Measurements from ENCODE around the gene GABRB2. TPM values are rescaled to one million over a fixed set of nuclear protein-coding genes. Genes with fewer than 3 reads are reported as not detected.
"Not testable (repeated sequence)": the region's sequence is repeated elsewhere in the genome, so short reads cannot be mapped to it uniquely, and the experiment has no call there.

Gene GABRB2
- total RNA-seq, 2 experiments from 2014 or later, result not detected

DNA sequence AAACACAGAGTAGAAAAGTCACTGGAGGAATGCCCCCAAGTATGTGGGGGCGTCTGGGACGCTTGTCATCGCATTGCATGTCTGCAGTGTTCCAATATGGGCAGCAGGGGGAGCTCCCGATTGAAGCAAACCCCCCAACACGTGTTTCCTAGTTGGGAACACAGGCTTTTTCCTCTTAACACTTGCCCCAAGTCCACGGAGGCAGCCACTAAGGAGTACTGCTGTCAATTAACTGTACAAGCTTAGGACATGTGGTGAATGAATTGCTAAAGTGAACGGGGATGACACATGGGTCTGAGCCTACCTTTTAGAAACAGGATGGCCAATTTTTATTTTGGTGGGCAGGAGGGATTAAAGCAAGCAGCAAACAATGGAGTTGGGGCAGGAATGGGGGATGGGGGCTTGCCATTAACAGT, 2.2 kb downstream of the GABRB2 start:
- Mint-ChIP-seq H3K36me3 (ENCODE audit: low read depth) (no peaks in the 10 kb centered on the region), H3K4me1 (ENCODE audit: low read depth) (peaks cover 13% of the 10 kb centered on the region), H3K4me3 (no peak overlapping the region), H3K27me3 (ENCODE audit: low read depth) (peaks cover 42% of the 10 kb centered on the region), H3K27ac (no peak overlapping the region), H3K9me3 (ENCODE audit: insufficient read depth) (no peaks in the 10 kb centered on the region)
- POLR2A ChIA-PET, result no interaction called here
- CTCF ChIA-PET, result interaction anchor here (0.8 to 2.3 kb wide), 4 partner anchors 13 to 1864 kb away, joined by 3 to 10 read pairs (median 4); no protein-coding TSS in a partner anchor
- peak; percentile 52 for ATAC-seq
- peak; percentile 43 for DNase-seq

DNA sequence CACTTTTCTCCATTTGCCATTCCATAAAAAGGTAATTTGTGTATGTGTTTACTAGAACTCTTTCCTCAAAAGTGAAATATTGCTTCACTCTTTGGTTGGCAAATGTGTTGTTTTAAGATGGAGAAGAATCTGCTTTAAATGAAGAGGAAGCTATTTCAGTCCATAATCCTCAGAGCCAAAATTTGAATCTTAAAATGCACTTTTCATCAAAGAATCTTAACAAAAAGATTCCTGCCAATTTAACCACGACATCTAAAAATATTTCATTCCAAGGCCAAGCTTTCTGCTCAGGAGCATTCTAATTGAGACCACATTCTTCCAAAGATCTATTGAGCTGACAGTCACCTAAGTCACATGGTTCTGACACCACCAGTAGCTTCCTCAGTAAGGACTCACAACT, 7.5 kb downstream of the GABRB2 start:
- ATAC-seq (no peak), DNase-seq (no peak)
- no peaks in the 10 kb centered on the region for H3K9me3 Mint-ChIP-seq (ENCODE audit: insufficient read depth)
- POLR2A ChIA-PET, result no interaction called here
- H3K4me3 Mint-ChIP-seq, result no peak overlapping the region
- no peak overlapping the region for H3K27ac Mint-ChIP-seq
- H3K27me3 Mint-ChIP-seq (ENCODE audit: low read depth), result no peaks in the 10 kb centered on the region
- H3K4me1 Mint-ChIP-seq (ENCODE audit: low read depth), result no peaks in the 10 kb centered on the region
- CTCF ChIA-PET, result no interaction called here
- H3K36me3 Mint-ChIP-seq (ENCODE audit: low read depth), result no peaks in the 10 kb centered on the region

DNA sequence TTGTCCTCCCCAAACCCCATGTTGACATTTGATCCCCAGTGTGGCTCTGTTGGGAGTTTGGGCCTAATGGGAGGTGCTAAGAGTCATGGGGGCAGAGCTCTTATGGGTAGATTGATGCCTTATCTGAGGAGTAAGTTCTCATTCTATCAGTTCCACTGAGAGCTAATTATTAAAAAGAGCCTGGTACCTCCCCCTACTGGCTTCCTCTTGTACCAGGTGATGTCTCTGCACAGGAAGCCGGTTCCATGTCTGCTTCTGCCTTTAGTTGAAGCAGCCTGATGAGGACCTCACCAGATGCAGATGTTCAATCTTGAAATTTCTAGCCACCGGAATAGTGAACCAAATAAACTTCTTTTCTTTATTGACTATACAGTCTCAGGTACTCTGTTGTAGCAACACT, 10.8 kb downstream of the GABRB2 start:
- Mint-ChIP-seq H3K4me1 (ENCODE audit: low read depth) (no peaks in the 10 kb centered on the region), H3K36me3 (ENCODE audit: low read depth) (no peaks in the 10 kb centered on the region), H3K9me3 (ENCODE audit: insufficient read depth) (no peaks in the 10 kb centered on the region), H3K27me3 (ENCODE audit: low read depth) (no peaks in the 10 kb centered on the region), H3K4me3 (no peak overlapping the region), H3K27ac (no peak overlapping the region)
- POLR2A ChIA-PET, result interaction anchor here (0.9 kb wide), 1 partner anchor 14 kb away, joined by 4 read pairs; no protein-coding TSS in a partner anchor
- CTCF ChIA-PET, result no interaction called here
- DNase-seq (no peak), ATAC-seq (no peak)

DNA sequence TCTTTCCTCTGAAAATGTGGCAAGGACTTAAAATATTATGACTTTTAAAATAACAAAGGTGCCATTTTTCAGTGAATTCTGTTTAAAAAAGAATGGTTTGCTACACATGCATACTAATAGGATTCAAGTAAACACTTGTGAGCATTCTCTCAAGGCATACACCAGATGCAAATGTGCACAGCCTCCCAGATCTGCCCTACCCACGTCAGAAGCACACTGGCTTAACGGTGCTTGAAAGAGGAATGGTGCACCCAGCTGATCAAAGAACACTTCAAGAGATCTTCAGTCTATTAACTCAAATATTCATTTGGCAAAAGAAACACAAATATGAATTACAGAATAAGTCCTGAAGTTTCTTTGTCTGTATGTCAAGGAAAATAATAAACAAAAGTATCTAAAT, 15.8 kb downstream of the GABRB2 start:
- Mint-ChIP-seq H3K9me3 (ENCODE audit: insufficient read depth) (no peaks in the 10 kb centered on the region), H3K4me1 (ENCODE audit: low read depth) (no peaks in the 10 kb centered on the region), H3K27me3 (ENCODE audit: low read depth) (no peaks in the 10 kb centered on the region), H3K36me3 (ENCODE audit: low read depth) (no peaks in the 10 kb centered on the region), H3K27ac (no peak overlapping the region), H3K4me3 (no peak overlapping the region)
- no peak for ATAC-seq
- POLR2A ChIA-PET, result no interaction called here
- no peak for DNase-seq
- CTCF ChIA-PET, result no interaction called here

DNA sequence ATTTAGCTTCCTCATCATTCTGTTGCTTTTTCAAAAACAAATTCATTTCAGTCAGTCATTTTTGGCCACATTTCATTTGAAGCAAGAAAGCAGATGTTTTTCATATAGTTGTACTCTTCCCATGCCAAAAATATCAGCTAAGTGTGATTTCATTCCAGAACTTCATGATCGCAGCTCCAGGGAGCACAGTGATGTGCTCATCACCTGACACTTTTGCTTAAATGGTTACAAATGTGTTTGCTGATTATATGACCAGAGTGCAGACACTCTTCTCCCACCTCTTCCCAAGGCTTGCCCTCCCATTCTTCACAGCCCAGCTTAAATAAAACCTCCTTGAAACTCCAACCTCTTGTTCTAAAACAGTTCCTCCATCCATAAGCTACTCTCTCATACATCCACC, 32.6 kb downstream of the GABRB2 start:
- ATAC-seq (no peak), DNase-seq (no peak)
- Mint-ChIP-seq H3K4me1 (ENCODE audit: low read depth) (no peaks in the 10 kb centered on the region), H3K4me3 (no peak overlapping the region), H3K27me3 (ENCODE audit: low read depth) (no peaks in the 10 kb centered on the region), H3K9me3 (ENCODE audit: insufficient read depth) (peaks cover 3% of the 10 kb centered on the region), H3K27ac (no peak overlapping the region), H3K36me3 (ENCODE audit: low read depth) (no peaks in the 10 kb centered on the region)
- ChIA-PET POLR2A (no interaction called here), CTCF (no interaction called here)

DNA sequence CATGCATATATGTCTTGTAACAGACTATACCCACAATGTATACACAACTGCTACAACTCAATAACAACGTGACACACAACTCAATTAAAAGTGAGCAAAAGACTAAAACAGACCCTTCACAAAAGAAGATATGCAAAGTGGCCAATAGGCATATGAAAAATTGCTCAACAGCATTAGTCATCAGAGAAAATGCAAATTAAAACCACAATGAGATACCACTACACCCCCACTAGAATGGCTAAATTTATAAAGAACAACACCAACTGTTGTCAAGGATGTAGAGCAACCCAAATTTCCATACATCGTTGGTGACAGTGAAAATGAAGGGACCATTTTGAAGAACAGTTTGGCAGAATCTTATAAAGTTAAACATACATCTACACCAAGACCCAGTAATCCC, 38.9 kb downstream of the GABRB2 start:
- H3K36me3 Mint-ChIP-seq (ENCODE audit: low read depth), result no peaks in the 10 kb centered on the region
- no peaks in the 10 kb centered on the region for H3K9me3 Mint-ChIP-seq (ENCODE audit: insufficient read depth)
- no peaks in the 10 kb centered on the region for H3K4me1 Mint-ChIP-seq (ENCODE audit: low read depth)

DNA sequence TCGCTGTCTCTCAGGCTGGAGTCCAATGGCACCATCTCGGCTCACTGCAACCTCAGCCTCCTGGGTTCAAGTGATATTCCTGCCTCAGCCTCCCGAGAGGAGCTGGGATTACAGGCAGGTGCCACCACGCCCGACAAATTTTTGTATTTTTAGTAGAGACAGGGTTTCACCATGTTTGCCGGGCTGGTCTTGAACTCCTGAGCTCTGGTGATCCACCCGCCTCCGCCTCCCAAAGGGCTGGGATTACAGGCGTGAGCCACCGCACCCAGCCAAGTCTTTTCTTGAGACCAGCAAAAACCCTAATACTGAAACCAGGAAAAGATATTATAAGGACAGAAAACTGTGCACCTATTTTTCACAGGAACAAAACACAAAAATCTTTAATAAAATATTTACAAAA, 41.4 kb downstream of the GABRB2 start:
- H3K4me3 Mint-ChIP-seq; H3K36me3 Mint-ChIP-seq (ENCODE audit: low read depth); H3K9me3 Mint-ChIP-seq (ENCODE audit: insufficient read depth); DNase-seq; ATAC-seq; H3K27me3 Mint-ChIP-seq (ENCODE audit: low read depth); POLR2A ChIA-PET; H3K27ac Mint-ChIP-seq; H3K4me1 Mint-ChIP-seq (ENCODE audit: low read depth); CTCF ChIA-PET: not testable (repeated sequence)

More for the DNA sequence above, 38.9 kb downstream of the GABRB2 start:
- ATAC-seq (no peak), DNase-seq (no peak)
- Mint-ChIP-seq H3K4me3 (no peak overlapping the region), H3K27ac (no peak overlapping the region), H3K27me3 (ENCODE audit: low read depth) (no peaks in the 10 kb centered on the region)
- ChIA-PET CTCF (no interaction called here), POLR2A (no interaction called here)

DNA sequence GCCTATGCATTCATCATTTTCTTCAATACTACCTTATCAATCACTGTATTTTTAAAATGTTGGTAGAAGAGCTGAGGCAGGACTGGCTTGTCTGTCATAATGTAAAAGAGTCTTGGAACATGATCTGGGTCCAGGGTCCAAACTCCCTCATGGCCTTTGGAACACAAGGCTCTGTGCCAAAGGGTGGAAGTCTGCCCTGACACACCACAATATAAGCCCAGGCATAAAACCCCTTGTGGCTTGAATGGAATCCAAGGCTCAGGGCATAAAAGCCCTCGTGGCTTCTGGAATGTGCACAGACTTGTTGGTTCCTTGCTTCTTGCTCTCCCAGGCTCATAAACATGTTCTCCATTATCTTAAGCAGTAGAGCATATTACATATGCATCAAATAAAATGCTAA, 48.0 kb downstream of the GABRB2 start:
- Mint-ChIP-seq H3K4me1 (ENCODE audit: low read depth) (no peaks in the 10 kb centered on the region), H3K9me3 (ENCODE audit: insufficient read depth) (peaks cover 6% of the 10 kb centered on the region), H3K36me3 (ENCODE audit: low read depth) (no peaks in the 10 kb centered on the region), H3K4me3 (no peak overlapping the region), H3K27me3 (ENCODE audit: low read depth) (no peaks in the 10 kb centered on the region), H3K27ac (no peak overlapping the region)
- POLR2A ChIA-PET, result no interaction called here
- DNase-seq (no peak), ATAC-seq (no peak)
- CTCF ChIA-PET, result no interaction called here

DNA sequence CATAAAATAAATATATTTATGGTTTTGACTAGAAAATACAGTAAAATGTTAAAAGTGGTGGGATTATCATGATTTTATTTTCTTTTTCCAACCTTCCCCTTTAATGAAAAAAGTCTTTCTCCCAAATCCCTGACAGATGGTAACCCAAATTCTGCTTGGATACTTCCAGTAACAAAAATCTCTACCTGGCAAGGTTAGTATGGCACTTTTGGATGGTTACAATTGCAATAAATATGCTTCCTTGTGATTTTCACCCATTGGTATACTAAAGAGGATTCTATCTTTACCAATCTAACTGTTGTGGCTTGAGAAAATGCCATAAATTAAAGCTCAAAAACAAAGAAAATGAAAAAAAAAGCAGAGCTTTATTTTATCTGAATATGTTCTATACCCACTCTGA, 62.8 kb downstream of the GABRB2 start:
- ATAC-seq (no peak), DNase-seq (no peak)
- no peak overlapping the region for H3K4me3 Mint-ChIP-seq
- no peaks in the 10 kb centered on the region for H3K9me3 Mint-ChIP-seq (ENCODE audit: insufficient read depth)
- H3K27ac Mint-ChIP-seq, result no peak overlapping the region
- ChIA-PET CTCF (no interaction called here), POLR2A (no interaction called here)
- H3K27me3 Mint-ChIP-seq (ENCODE audit: low read depth), result no peaks in the 10 kb centered on the region
- H3K36me3 Mint-ChIP-seq (ENCODE audit: low read depth), result no peaks in the 10 kb centered on the region
- H3K4me1 Mint-ChIP-seq (ENCODE audit: low read depth), result no peaks in the 10 kb centered on the region

DNA sequence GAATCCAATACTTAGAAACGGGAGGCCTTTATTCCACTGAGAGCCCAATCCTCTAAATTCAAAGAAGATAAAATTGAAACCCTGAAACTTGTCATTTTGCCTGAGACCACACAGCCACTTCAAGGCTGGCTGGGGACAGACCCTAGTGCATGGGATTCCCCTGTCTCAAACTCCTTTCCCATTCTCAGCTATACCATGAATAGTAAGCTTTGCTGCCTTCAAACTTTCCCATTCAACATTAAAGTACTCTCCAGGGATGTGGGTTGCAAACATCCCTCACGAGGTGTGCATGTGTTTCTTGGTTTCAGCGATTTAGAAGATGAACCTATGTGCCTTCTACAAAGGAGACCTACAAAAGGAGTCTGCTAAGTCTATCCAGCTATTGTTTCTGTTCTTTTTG, 64.6 kb downstream of the GABRB2 start:
- no peaks in the 10 kb centered on the region for H3K4me1 Mint-ChIP-seq (ENCODE audit: low read depth)
- ATAC-seq (no peak), DNase-seq (no peak)
- POLR2A ChIA-PET, result no interaction called here
- H3K27me3 Mint-ChIP-seq (ENCODE audit: low read depth), result no peaks in the 10 kb centered on the region
- no peak overlapping the region for H3K4me3 Mint-ChIP-seq
- H3K36me3 Mint-ChIP-seq (ENCODE audit: low read depth), result no peaks in the 10 kb centered on the region
- H3K9me3 Mint-ChIP-seq (ENCODE audit: insufficient read depth), result no peaks in the 10 kb centered on the region
- CTCF ChIA-PET, result no interaction called here
- no peak overlapping the region for H3K27ac Mint-ChIP-seq

DNA sequence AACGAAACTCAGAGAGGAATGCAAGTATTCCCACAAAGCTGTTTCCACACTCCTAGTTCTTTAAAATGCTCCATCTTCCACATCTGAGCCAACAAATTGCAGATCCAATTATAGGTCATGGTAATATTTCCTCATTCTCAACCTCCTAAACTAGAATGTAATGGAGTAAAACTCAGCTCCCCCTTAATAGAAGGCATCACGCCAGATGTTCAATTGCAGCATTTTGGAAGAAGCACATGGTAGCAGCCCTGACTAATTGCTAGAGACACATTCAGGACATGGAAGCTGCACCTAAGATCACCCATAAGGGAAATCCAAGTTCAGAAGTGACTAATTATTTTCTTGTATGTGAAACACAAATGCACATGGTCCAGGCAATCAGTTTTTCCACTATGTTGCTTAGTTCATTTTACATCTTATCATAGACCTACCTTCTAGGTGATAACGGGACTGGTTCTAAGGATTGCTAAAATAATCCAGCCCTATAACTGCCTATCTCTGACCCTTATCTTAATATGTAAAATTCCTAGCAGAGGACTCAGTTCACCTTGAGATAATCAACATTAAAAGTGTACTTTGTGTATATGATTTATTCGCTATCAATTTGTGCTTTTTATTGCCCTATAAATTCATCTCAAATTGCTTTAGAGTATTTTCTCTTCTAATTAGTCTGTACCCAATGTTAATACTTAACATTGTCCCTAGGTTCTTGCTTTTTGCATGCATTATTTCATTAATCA, 75.1 kb downstream of the GABRB2 start:
- Mint-ChIP-seq H3K27me3 (ENCODE audit: low read depth) (no peaks in the 10 kb centered on the region), H3K36me3 (ENCODE audit: low read depth) (no peaks in the 10 kb centered on the region), H3K4me3 (no peak overlapping the region), H3K4me1 (ENCODE audit: low read depth) (no peaks in the 10 kb centered on the region), H3K27ac (no peak overlapping the region), H3K9me3 (ENCODE audit: insufficient read depth) (no peaks in the 10 kb centered on the region)
- DNase-seq (no peak), ATAC-seq (no peak)
- CTCF ChIA-PET, result interaction anchor here (1.2 kb wide), 1 partner anchor 9 kb away, joined by 3 read pairs; no protein-coding TSS in a partner anchor
- POLR2A ChIA-PET, result interaction anchor here (0.6 kb wide), 1 partner anchor 510 kb away, joined by 3 read pairs; no protein-coding TSS in a partner anchor

DNA sequence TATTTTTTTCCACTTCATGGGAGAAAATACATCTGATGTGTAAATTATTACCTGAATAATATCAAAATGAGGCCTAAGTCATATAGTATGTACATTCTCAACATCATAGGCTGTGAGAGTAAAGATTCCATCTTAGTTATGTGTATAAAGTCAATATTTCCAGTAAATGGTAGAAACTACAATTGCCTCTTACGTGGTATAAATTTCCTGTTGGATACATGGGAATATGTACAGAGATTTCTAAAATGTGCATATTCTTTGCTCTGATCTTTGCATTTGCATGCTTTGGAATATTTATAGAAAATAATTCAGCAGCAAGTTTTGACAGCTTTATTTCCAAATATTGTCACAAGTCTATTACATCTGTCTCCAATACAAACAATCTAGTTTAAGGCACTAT, 78.8 kb downstream of the GABRB2 start:
- Mint-ChIP-seq H3K4me1 (ENCODE audit: low read depth) (no peaks in the 10 kb centered on the region), H3K9me3 (ENCODE audit: insufficient read depth) (no peaks in the 10 kb centered on the region), H3K27me3 (ENCODE audit: low read depth) (no peaks in the 10 kb centered on the region), H3K27ac (no peak overlapping the region), H3K36me3 (ENCODE audit: low read depth) (no peaks in the 10 kb centered on the region), H3K4me3 (no peak overlapping the region)
- ChIA-PET POLR2A (no interaction called here), CTCF (no interaction called here)
- DNase-seq (no peak), ATAC-seq (no peak)

DNA sequence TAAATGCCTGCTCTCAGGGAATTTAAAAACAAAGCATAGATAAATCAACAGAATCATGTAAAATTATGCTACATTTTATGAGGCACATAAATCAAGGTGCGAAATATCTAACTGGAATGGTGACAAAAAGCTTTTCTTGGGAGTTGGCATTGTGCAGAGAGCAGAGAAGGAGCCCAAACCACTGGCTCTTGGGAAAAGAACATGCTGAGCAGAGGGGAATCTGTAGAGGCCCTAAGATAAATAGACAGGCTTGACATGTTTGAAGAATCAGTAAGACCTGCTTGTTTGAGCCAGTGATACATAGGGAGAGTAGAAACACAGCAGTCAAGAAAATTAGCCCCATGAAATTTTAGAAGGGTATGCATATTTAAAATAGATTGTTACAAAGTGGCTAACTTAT, 85.8 kb downstream of the GABRB2 start:
- DNase-seq (no peak), ATAC-seq (no peak)
- no peak overlapping the region for H3K27ac Mint-ChIP-seq
- no peaks in the 10 kb centered on the region for H3K9me3 Mint-ChIP-seq (ENCODE audit: insufficient read depth)
- H3K4me3 Mint-ChIP-seq, result no peak overlapping the region
- CTCF ChIA-PET, result no interaction called here
- no peaks in the 10 kb centered on the region for H3K36me3 Mint-ChIP-seq (ENCODE audit: low read depth)
- no peaks in the 10 kb centered on the region for H3K4me1 Mint-ChIP-seq (ENCODE audit: low read depth)
- POLR2A ChIA-PET, result no interaction called here
- no peaks in the 10 kb centered on the region for H3K27me3 Mint-ChIP-seq (ENCODE audit: low read depth)
